ENCODE measurements around the gene MPHOSPH9.
A peak's percentile ranks its signal among the peaks of the same experiment; 100 is the strongest.

Gene MPHOSPH9

DNA sequence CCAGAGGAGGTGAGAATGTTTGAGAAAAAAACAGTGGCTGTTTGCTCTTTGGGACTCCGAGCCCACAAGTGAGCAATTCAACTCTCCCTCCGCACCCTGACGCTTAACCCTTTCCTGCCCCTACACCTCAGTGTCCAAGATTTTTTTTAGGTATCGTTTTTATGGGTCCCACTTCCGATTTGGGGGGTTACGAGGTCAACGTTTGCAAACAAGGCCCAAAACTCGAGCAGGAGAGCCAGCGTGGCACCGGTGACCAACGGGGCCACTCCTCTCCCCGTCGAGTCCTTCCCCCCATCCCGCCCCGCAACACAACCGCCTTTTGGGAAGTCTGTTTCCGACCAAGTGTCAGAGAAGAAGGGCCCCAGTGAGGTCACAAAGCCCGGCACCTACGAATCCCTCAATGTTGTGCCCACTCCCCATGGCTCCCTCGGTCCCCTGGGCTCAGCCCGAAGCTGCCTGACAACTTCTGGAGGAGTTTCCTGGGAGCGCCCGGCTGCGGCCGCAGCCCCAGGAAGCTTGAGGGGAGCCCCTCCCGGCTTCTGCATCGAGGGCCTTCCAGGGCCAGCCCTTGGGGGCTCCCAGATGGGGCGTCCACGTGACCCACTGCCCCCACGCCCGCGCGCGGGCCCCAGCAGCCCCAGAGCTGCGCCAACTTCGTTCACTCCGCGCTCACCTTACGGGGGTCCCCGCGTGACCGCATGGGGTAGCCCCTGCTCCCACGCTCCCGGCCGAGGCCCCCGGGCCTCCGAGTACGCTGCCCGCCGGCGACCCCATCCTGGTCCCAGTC is 37.5 kb upstream of the MPHOSPH9 start:
- TF ChIP-seq, protein P1, sequence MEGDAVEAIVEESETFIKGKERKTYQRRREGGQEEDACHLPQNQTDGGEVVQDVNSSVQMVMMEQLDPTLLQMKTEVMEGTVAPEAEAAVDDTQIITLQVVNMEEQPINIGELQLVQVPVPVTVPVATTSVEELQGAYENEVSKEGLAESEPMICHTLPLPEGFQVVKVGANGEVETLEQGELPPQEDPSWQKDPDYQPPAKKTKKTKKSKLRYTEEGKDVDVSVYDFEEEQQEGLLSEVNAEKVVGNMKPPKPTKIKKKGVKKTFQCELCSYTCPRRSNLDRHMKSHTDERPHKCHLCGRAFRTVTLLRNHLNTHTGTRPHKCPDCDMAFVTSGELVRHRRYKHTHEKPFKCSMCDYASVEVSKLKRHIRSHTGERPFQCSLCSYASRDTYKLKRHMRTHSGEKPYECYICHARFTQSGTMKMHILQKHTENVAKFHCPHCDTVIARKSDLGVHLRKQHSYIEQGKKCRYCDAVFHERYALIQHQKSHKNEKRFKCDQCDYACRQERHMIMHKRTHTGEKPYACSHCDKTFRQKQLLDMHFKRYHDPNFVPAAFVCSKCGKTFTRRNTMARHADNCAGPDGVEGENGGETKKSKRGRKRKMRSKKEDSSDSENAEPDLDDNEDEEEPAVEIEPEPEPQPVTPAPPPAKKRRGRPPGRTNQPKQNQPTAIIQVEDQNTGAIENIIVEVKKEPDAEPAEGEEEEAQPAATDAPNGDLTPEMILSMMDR (IDR thresholded peaks at IDR 0.05; ENCODE audit: low read depth, low read length) = no peak
- peak overlapping the region; percentile 82 for H3K4me3 ChIP-seq (ENCODE audit: low read depth, low read length)

DNA sequence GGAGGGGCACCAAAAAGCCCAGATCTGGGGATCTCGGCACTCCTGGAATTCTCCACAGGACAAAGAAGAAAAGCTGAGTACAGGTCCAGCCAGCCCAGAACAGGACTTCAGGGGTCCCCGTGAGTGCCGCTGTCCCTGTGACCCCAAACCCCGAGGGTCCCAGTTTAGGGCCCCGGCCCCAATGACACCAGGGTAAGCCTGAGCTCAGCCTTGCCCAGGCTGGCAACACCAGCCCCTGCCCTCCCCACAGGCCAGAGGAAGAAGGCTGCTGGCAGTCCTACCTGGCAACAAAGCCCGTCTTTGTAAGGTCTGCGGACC is 36.9 kb upstream of the MPHOSPH9 start:
- TF ChIP-seq, protein P1 (IDR thresholded peaks at IDR 0.05; ENCODE audit: low read depth, low read length) = no peak
- peak overlapping the region; percentile 82 for H3K4me3 ChIP-seq (ENCODE audit: low read depth, low read length)

DNA sequence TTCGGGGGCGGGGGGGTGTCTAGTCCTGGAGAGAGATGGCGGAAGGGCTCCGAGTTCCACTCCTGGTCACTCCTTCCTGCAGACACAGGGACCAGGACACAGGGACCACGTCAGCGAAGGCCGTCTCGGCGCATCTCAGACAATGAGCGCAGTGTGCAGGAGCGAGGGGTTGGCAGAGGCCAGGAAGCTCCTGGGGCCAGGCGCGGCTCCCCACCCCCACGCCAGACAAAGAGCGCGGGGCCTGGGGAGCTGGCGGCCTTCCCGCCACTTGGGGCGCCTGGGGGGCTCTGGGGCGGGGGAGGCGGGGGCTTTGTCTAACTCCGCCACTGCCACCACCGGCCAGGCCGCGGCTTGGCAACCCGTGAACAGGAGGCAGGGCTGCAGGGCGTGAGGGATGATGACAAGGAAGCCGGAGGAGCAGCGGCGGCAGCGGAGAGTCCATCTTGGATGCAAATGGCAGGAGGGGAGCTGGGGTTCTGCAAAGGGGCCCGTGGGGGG is 36.5 kb upstream of the MPHOSPH9 start:
- peak overlapping the region; percentile 82 for H3K4me3 ChIP-seq (ENCODE audit: low read depth, low read length)
- TF ChIP-seq, protein P1 (IDR thresholded peaks at IDR 0.05; ENCODE audit: low read depth, low read length) = no peak

DNA sequence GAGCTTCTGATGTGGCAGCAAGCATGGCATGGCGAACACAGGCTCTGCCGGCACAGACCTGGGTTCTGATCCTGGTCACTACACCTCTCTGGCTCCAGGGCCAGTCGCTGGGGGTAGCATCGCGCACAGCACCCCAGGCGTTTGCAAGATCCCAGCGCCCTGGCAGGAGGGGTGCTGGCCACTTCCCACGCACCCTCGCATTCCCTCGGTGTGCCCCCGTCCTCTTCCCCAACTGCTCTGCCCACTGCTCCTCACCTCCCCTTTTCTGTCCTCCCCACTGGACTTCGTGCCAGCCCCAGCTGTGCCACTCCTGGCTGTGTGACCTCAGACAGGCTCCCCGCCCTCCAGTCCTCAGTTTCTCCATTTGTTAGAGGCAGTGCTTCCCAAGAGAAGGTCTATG is 35.9 kb upstream of the MPHOSPH9 start:
- no peak overlapping the region for H3K4me3 ChIP-seq (ENCODE audit: low read depth, low read length)
- TF ChIP-seq, protein P1 (IDR thresholded peaks at IDR 0.05; ENCODE audit: low read depth, low read length) = no peak

DNA sequence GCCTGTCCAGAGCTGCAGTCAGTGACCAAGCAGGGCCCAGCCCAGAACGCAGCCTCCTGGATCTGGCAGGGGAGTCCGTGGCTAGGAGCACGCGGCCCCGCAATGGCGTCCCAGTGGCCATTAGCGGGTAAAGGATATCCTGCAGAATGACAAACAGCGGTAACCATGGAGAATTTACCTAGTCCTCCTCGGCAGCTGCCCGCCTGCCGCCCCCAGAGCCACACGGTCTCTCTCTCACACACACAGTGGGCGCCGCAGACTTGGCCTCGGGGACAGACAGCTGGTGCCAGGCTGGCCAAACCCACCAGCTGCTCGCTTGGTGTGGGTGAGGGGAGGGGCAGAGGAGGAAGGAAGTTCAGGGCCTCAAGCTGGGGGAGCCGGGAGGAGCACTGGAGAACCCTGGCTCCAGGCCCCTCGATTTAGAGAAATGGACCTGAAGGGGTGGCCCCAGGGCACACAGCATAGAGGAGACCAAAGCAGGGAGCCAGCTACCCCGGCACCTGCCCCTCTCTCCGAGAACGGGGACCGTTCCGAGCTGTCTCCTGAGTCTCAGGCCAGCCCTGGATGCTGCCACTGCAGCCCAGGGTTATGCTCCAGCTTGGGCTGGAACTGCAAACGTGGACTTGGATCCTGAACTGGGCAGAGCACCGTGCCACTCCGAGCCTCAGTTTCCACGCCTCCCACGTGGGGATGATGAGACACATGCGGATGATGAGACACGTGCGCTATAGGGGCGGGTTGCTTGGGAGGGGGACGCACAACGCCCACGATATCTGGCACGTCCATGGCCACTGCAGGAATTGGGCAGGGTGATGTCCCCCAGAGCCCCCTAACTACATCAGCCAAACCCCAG is 35.3 kb upstream of the MPHOSPH9 start:
- TF ChIP-seq, protein P1 (IDR thresholded peaks at IDR 0.05; ENCODE audit: low read depth, low read length) = no peak
- H3K4me3 ChIP-seq (ENCODE audit: low read depth, low read length) = no peak overlapping the region

DNA sequence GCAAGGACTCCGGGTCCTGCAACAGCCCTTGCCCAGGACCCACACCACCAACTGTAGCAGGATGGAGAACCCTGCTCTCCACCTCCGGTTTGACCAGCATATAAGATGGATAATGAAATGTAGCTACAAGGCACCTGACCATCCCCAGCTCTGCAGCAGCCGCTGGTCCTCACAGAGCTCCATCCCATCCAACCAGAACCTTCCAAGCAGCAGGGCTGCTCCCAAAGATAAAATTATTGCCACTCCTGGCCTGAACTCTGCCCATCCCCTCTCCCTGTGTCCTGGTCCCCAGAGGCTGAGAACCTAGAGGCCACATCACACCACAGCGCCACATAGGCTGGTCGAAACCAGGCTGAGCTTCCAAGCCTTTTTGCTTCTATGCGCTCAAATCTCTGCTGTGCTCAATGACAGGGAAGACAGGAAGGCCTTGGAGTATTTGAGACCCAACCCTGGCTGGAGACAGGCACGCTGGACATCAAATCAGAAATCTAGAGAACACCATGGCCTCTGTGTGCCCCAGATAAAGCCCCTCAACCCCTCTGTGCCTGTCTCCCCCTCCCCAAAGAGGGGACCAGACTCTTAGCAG is 34.5 kb upstream of the MPHOSPH9 start:
- TF ChIP-seq, protein P1 (IDR thresholded peaks at IDR 0.05; ENCODE audit: low read depth, low read length) = no peak
- H3K4me3 ChIP-seq (ENCODE audit: low read depth, low read length) = no peak overlapping the region

All from WI38 (cell line).